ENCODE results near the gene PNLIPRP2.

The PNLIPRP2 gene

DNA sequence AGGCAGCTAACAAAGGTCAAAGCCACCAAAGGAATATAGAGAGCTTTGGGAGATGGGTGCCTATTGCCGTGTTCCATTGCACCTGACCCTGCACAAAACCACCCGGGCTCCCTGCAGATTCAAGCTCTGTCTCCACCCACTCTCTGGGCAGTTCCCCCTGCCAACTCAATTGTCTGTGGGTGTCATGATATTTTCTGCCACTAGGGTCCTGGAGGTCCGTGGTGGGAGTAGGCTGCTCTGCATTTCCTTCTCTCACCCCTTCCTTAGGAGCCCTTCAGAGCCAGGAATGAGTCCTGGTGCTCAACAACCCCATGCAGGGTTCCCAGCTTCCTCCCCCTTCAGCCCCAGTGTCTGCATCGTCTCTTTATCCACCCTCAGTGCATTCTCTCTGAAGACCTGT, 34.1 kb downstream of the PNLIPRP2 start:
- Histone ChIP-seq H3K9me2 (replicated peaks; ENCODE audit: insufficient read depth, low read length) (no peaks in the 10 kb centered on the region), H3K9ac (ENCODE audit: low read length) (no peak overlapping the region), H3K27ac (ENCODE audit: low read length) (no peak overlapping the region), H3K9me3 (replicated peaks; ENCODE audit: insufficient read depth, low read length) (no peaks in the 10 kb centered on the region), H3K79me2 (ENCODE audit: low read length) (no peaks in the 10 kb centered on the region), H3K27me3 (replicated peaks; ENCODE audit: insufficient read depth, low read length) (no peaks in the 10 kb centered on the region), H3K4me3 (ENCODE audit: low read length) (no peak overlapping the region), H3K4me2 (ENCODE audit: low read depth, low read length) (no peak overlapping the region), H3K4me1 (ENCODE audit: low read length) (no peaks in the 10 kb centered on the region), H2AFZ (ENCODE audit: low read length) (no peak overlapping the region), H3F3A (ENCODE audit: insufficient read depth, low read length) (no peaks in the 10 kb centered on the region), H4K20me1 (ENCODE audit: insufficient read depth, low read length) (no peaks in the 10 kb centered on the region), H3K36me3 (replicated peaks; ENCODE audit: insufficient read depth, low read length) (no peaks in the 10 kb centered on the region)
- no peak for DNase-seq
- TF ChIP-seq EZH2 (optimal IDR thresholded peaks at IDR 0.05; ENCODE audit: low read depth, low read length) (no peak), EZH2phosphoT487 (IDR thresholded peaks at IDR 0.05; ENCODE audit: low read length) (no peak)
- TF ChIP-seq, protein P1, sequence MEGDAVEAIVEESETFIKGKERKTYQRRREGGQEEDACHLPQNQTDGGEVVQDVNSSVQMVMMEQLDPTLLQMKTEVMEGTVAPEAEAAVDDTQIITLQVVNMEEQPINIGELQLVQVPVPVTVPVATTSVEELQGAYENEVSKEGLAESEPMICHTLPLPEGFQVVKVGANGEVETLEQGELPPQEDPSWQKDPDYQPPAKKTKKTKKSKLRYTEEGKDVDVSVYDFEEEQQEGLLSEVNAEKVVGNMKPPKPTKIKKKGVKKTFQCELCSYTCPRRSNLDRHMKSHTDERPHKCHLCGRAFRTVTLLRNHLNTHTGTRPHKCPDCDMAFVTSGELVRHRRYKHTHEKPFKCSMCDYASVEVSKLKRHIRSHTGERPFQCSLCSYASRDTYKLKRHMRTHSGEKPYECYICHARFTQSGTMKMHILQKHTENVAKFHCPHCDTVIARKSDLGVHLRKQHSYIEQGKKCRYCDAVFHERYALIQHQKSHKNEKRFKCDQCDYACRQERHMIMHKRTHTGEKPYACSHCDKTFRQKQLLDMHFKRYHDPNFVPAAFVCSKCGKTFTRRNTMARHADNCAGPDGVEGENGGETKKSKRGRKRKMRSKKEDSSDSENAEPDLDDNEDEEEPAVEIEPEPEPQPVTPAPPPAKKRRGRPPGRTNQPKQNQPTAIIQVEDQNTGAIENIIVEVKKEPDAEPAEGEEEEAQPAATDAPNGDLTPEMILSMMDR (IDR thresholded peaks at IDR 0.05; ENCODE audit: low read length): peak; percentile 27; the same call in 1 of the 2 replicates

DNA sequence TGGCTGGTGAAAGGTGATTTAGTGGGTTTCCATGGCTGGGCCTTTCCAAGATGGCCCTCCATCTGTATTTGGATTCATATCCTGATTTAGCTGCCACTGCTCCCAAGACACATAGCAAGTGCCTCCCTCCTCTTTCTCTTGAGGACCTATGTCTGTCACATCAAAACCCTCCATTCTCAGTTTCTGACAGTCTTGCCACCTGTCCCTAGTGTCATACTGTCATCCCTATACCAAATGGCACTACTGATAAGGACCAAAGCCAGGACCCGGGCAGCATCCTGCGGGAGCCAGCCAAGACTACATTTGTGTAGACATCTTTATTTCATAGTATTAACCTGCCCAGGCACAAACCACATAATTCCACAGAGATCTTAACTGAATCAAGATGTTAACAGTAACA, 34.8 kb downstream of the PNLIPRP2 start:
- Histone ChIP-seq H3K9me2 (replicated peaks; ENCODE audit: insufficient read depth, low read length) (no peaks in the 10 kb centered on the region), H4K20me1 (ENCODE audit: insufficient read depth, low read length) (no peaks in the 10 kb centered on the region), H3K36me3 (replicated peaks; ENCODE audit: insufficient read depth, low read length) (no peaks in the 10 kb centered on the region), H3F3A (ENCODE audit: insufficient read depth, low read length) (no peaks in the 10 kb centered on the region), H3K27ac (ENCODE audit: low read length) (no peak overlapping the region), H3K4me2 (ENCODE audit: low read depth, low read length) (no peak overlapping the region), H3K27me3 (replicated peaks; ENCODE audit: insufficient read depth, low read length) (no peaks in the 10 kb centered on the region), H3K4me1 (ENCODE audit: low read length) (no peaks in the 10 kb centered on the region), H3K4me3 (ENCODE audit: low read length) (no peak overlapping the region), H3K9ac (ENCODE audit: low read length) (no peak overlapping the region), H3K79me2 (ENCODE audit: low read length) (no peaks in the 10 kb centered on the region), H2AFZ (ENCODE audit: low read length) (no peak overlapping the region), H3K9me3 (replicated peaks; ENCODE audit: insufficient read depth, low read length) (no peaks in the 10 kb centered on the region)
- DNase-seq: no peak
- TF ChIP-seq EZH2 (optimal IDR thresholded peaks at IDR 0.05; ENCODE audit: low read depth, low read length) (no peak), EZH2phosphoT487 (IDR thresholded peaks at IDR 0.05; ENCODE audit: low read length) (no peak)
- TF ChIP-seq, protein P1 (IDR thresholded peaks at IDR 0.05; ENCODE audit: low read length): no peak

DNA sequence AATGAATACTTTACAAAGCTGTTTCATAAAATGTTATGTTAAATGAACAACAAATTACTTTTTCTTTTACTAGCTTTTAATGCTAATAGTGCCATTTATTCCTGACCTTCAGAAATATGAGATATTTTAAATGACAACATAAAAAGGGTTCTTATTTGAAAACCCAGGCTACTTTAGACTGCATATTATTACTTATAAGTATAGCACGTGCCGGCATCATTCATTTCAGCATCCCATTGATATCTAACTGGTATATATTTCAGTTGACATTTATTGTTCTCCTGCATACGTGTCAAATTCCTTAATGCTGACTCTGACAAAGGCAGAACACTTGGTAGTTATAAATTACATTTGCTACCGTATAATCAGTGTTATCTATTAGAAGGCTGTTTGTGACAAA, 35.3 kb downstream of the PNLIPRP2 start:
- TF ChIP-seq, protein P1 (IDR thresholded peaks at IDR 0.05; ENCODE audit: low read length): no peak
- no peak for TF ChIP-seq EZH2phosphoT487 (IDR thresholded peaks at IDR 0.05; ENCODE audit: low read length)
- no peak for TF ChIP-seq EZH2 (optimal IDR thresholded peaks at IDR 0.05; ENCODE audit: low read depth, low read length)
- Histone ChIP-seq H2AFZ (ENCODE audit: low read length) (no peak overlapping the region), H3K9me3 (replicated peaks; ENCODE audit: insufficient read depth, low read length) (no peaks in the 10 kb centered on the region), H3F3A (ENCODE audit: insufficient read depth, low read length) (no peaks in the 10 kb centered on the region), H3K79me2 (ENCODE audit: low read length) (no peaks in the 10 kb centered on the region), H3K4me3 (ENCODE audit: low read length) (no peak overlapping the region), H3K4me2 (ENCODE audit: low read depth, low read length) (no peak overlapping the region), H3K9ac (ENCODE audit: low read length) (no peak overlapping the region), H3K4me1 (ENCODE audit: low read length) (no peaks in the 10 kb centered on the region), H3K36me3 (replicated peaks; ENCODE audit: insufficient read depth, low read length) (no peaks in the 10 kb centered on the region), H3K27ac (ENCODE audit: low read length) (no peak overlapping the region), H4K20me1 (ENCODE audit: insufficient read depth, low read length) (no peaks in the 10 kb centered on the region), H3K27me3 (replicated peaks; ENCODE audit: insufficient read depth, low read length) (no peaks in the 10 kb centered on the region), H3K9me2 (replicated peaks; ENCODE audit: insufficient read depth, low read length) (no peaks in the 10 kb centered on the region)
- DNase-seq: no peak
